Astrocyte of the spinal cord (primary cell): ENCODE results near the gene DNM3.

Experiments used
- DNase-seq: peaks from one replicate; pipeline ENCODE4 v3.0.0; 2011; ENCODE audit warnings: low read depth, low spot score
- H3K4me3 ChIP-seq: 2 replicates; pipeline ENCODE4 v1.5.1; 2011; ENCODE audit warnings: low read depth, mild to moderate bottlenecking, low read length, moderate library complexity
- in situ Hi-C: cut with HindIII; loops from 2 replicates; pipeline ENCODE4 v1.10.0; 2017; ENCODE audit warnings: low sequenced_read_pairs
- TF ChIP-seq, protein P1 (sequence below): IDR thresholded peaks from 2 replicates; pipeline ENCODE4 v1.5.1; 2012; ENCODE audit warnings: low read depth, mild to moderate bottlenecking, low read length, inconsistent platforms

Gene DNM3

DNA sequence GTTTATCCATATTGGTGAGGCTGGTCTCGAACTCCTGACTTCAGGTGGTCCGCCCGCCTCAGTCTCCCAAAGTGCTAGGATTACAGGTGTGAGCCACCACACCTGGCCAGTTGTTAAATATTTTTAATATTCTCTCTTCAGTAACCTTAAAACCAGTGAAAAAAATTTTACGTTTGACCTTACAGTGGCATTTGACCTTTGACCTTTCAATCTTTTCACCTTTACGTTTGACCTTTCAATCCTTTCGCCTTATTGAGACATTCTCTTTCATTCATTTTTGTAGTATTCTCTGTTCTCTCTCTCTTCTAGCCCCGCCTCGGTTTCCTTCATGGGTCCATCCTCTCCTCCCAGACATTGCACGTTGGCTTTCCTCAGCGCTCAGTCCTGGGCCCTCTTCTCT, 277.9 kb downstream of the DNM3 start:
- in situ Hi-C loops = no loop called here
- DNase-seq = no peak
- TF ChIP-seq, protein P1, sequence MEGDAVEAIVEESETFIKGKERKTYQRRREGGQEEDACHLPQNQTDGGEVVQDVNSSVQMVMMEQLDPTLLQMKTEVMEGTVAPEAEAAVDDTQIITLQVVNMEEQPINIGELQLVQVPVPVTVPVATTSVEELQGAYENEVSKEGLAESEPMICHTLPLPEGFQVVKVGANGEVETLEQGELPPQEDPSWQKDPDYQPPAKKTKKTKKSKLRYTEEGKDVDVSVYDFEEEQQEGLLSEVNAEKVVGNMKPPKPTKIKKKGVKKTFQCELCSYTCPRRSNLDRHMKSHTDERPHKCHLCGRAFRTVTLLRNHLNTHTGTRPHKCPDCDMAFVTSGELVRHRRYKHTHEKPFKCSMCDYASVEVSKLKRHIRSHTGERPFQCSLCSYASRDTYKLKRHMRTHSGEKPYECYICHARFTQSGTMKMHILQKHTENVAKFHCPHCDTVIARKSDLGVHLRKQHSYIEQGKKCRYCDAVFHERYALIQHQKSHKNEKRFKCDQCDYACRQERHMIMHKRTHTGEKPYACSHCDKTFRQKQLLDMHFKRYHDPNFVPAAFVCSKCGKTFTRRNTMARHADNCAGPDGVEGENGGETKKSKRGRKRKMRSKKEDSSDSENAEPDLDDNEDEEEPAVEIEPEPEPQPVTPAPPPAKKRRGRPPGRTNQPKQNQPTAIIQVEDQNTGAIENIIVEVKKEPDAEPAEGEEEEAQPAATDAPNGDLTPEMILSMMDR = no peak

DNA sequence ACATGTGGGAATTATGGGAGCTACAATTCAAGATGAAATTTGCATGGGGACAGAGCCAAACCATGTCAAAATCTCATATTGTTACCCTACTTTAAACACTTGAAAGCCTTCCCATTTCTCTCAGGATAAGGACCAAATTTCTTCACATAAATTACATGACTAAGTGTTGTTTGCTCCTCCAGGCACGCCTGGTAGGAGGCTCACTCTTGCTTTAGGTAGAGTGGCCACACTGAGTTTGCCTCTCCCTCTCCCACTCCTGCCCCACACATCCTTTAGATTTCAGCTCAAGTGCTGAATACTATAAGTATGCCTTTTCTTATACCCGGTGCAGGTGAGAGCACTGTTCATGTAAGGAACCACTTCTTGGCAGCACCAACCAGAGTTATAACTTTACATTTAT, 279.1 kb downstream of the DNM3 start:
- in situ Hi-C loops = no loop called here

More for the DNA sequence above, 277.9 kb downstream of the DNM3 start:
- H3K4me3 ChIP-seq = no peak overlapping the region

DNA sequence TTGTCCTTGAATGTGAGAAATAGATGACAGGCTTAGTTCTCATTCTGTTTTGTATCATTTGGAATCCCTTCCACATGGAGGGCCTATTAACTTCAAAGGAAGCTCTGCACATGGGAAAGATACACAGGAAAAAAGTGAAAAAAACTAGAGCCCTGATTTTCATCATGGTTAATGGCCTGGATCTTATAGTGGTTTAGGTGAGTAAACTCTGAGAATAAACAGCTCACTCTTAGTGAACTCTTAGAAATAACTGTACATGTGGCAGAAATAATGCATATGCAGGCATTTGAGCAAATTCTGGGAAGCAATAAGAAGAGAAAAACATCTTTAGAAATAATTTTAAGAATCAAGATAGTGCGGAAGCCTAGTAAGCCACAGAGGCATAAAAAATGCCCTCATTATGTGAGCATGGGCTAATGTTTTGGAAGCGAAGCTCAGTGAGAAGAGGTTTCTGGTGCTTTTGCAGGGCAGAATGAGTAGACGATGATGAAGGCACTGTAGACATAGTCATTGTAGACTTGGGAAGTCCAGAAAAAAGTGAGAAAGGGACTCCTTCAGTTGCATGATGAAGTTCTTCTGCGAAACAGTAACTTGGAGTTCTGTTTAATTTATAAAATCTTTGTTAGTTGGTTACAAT, 279.9 kb downstream of the DNM3 start:
- H3K4me3 ChIP-seq = no peak overlapping the region
- in situ Hi-C loops = no loop called here
- DNase-seq = no peak
- TF ChIP-seq, protein P1 = no peak

More for the DNA sequence above, 279.1 kb downstream of the DNM3 start:
- no peak for DNase-seq
- TF ChIP-seq, protein P1 = no peak
- no peak overlapping the region for H3K4me3 ChIP-seq

DNA sequence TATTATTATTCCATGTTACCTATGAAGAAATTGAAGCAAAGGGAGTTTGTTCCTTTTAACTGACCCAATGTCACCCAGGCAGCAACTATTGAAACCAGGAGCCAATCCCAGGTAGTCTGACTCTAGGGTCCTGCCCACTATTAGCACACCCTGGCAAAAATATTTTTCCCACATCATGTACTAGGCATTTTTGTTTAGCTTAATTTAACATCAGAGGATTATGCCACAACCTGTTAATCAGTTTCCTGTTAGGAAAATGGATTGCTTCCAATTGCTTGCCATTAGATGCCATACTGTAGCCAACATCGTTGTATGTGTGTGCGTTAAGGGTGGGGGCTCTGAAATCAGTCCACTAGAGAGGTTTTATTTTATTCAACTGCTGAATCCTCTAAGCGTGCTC, 281.1 kb downstream of the DNM3 start:
- H3K4me3 ChIP-seq = no peak overlapping the region
- no peak for DNase-seq
- in situ Hi-C loops = no loop called here
- TF ChIP-seq, protein P1 = no peak

DNA sequence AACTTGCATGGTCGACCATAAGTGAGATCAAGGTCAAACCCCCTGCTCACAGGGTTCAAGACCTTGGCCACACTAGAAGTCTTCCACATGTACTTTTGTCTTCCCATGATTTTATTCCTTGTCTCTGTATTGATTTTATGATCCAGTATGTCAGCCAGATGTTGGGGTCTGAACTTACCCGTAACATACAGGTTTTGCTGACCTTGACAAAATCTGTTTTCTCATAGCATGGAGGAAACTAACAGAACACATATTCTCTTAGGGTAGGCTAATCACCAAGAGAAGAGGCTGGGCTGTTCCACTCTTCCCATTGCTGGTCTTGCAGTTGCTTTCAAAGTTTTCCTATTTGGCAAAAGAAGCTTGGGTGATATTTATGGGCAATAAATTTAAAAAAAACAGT, 284.0 kb downstream of the DNM3 start:
- TF ChIP-seq, protein P1 = no peak
- in situ Hi-C loops = no loop called here
- H3K4me3 ChIP-seq = no peak overlapping the region
- DNase-seq = no peak

DNA sequence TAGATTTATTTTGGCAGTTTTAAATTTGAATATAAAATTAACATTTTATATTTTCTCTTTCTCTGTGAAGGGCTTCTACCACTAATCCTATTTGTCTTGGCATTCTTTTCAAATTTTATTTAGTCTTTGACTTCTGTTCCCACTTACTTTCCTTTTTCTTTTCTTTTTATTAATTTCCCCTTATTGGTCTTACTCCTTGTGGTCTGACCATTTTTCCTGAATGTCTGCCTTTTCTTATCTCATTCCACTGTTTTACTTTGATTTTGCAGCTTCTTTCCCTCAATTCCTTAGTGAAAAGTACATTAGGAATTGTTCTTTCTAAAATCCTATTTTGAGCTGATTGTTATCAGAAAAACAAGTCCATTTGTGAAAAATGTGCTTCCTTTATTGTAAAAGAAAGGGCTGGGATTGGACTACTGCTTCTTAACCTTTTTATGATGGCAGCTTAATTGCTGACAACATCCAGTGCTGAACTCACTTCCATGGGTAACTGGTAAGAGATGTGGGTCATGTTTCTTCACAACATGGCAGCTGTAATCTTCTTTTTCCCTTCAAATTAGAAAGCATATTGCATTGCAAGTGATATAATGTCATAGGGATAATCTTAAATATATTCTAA, 284.6 kb downstream of the DNM3 start:
- no peak for DNase-seq
- in situ Hi-C loops = no loop called here
- no peak overlapping the region for H3K4me3 ChIP-seq
- TF ChIP-seq, protein P1 = no peak
